Osteoblast (primary cell): ENCODE results near the gene EXOC3. TPM values are rescaled to one million over a fixed set of nuclear protein-coding genes. Genes with fewer than 3 reads are reported as not detected.
"Not testable (repeated sequence)": the region's sequence is repeated elsewhere in the genome, so short reads cannot be mapped to it uniquely, and the experiment has no call there.

Experiments
- DNase-seq: peaks from one replicate; pipeline ENCODE4 v3.0.0; 2011; ENCODE audit warnings: low spot score, mixed read lengths; ENCODE audit not compliant: insufficient read length; ENCODE audit errors: missing footprints
- H2AFZ ChIP-seq: 2 replicates; pipeline ENCODE4 v1.6.0; 2011; ENCODE audit warnings: mild to moderate bottlenecking, low read length
- H3K27ac ChIP-seq: 2 replicates; pipeline ENCODE4 v1.5.1; 2011; ENCODE audit warnings: mild to moderate bottlenecking, low read depth, low read length, moderate library complexity
- H3K27me3 ChIP-seq: 2 replicates; pipeline ENCODE4 v1.6.0; 2012; ENCODE audit warnings: mild to moderate bottlenecking, control low read depth, inconsistent platforms, low read length, moderate library complexity; ENCODE audit not compliant: insufficient read depth
- H3K36me3 ChIP-seq: 2 replicates; pipeline ENCODE4 v1.5.1; 2011; ENCODE audit warnings: mild to moderate bottlenecking, low read length, control low read depth, moderate library complexity; ENCODE audit not compliant: insufficient read depth
- H3K4me1 ChIP-seq: 2 replicates; pipeline ENCODE4 v1.5.1; 2011; ENCODE audit warnings: mild to moderate bottlenecking, low read length, control low read depth, moderate library complexity; ENCODE audit not compliant: insufficient read depth
- H3K4me2 ChIP-seq: 2 replicates; pipeline ENCODE4 v1.6.0; 2011; ENCODE audit warnings: mild to moderate bottlenecking, low read length; ENCODE audit not compliant: insufficient read depth
- H3K4me3 ChIP-seq: fragments of 200-600 bp; sonication (generic); 3 replicates; pipeline ENCODE4 v1.5.1; 2012; ENCODE audit warnings: mild to moderate bottlenecking, low read length, inconsistent platforms; ENCODE audit not compliant: insufficient read depth
- H3K79me2 ChIP-seq: 2 replicates; pipeline ENCODE4 v1.6.0; 2012; ENCODE audit warnings: mild to moderate bottlenecking, low read length, control low read depth, inconsistent platforms; ENCODE audit not compliant: insufficient read depth
- H3K9me3 ChIP-seq: 2 replicates; pipeline ENCODE4 v1.5.1; 2011; ENCODE audit warnings: low read depth, low read length, control low read depth
- H4K20me1 ChIP-seq: 2 replicates; pipeline ENCODE4 v1.6.0; 2012; ENCODE audit warnings: mild to moderate bottlenecking, low read length, control low read depth; ENCODE audit not compliant: insufficient read depth
- CTCF ChIP-seq: IDR thresholded peaks from 2 replicates; pipeline ENCODE4 v1.5.1; 2011; ENCODE audit warnings: mild to moderate bottlenecking, low read depth, low read length, moderate library complexity; ENCODE audit errors: extremely low read depth
- total RNA-seq: library from RNA; depleted of rRNA; stranded (reverse); fragments of >200 nt; gene quantifications from 2 replicates; pipeline ENCODE4 v1.2.3, GENCODE V29; 2012

The EXOC3 gene
- total RNA-seq, 1 donor = 49.2 TPM

- H3K27me3 ChIP-seq = no peaks in the 10 kb centered on the region
- H3K4me2 ChIP-seq = no peak overlapping the region
- H3K4me1 ChIP-seq = peaks cover 39% of the 10 kb centered on the region
- no peak for TF ChIP-seq CTCF
- no peaks in the 10 kb centered on the region for H3K9me3 ChIP-seq
- no peak for DNase-seq
- H4K20me1 ChIP-seq = no peaks in the 10 kb centered on the region
- H3K27ac ChIP-seq = peak overlapping the region; percentile 99
- peaks cover 19% of the 10 kb centered on the region for H3K36me3 ChIP-seq
- peaks cover 34% of the 10 kb centered on the region for H3K79me2 ChIP-seq
- no peak overlapping the region for H2AFZ ChIP-seq
- H3K4me3 ChIP-seq = no peak overlapping the region
Observed at GRCh38 chr5:395921-396530, 47.0 kb upstream of the EXOC3 start.

GRCh38 chr5:396531-396961 is 46.4 kb upstream of the EXOC3 start:
- Histone ChIP-seq H3K79me2 (peaks cover 39% of the 10 kb centered on the region), H2AFZ (no peak overlapping the region), H3K9me3 (no peaks in the 10 kb centered on the region), H3K4me3 (no peak overlapping the region), H3K27ac (peak overlapping the region; percentile 99), H3K4me1 (peaks cover 43% of the 10 kb centered on the region), H3K36me3 (peaks cover 24% of the 10 kb centered on the region), H3K4me2 (no peak overlapping the region), H3K27me3 (no peaks in the 10 kb centered on the region), H4K20me1 (no peaks in the 10 kb centered on the region)
- DNase-seq = no peak
- TF ChIP-seq CTCF = no peak

GRCh38 chr5:398141-398474 is 44.9 kb upstream of the EXOC3 start:
- H3K4me1 ChIP-seq = peaks cover 43% of the 10 kb centered on the region
- H3K79me2 ChIP-seq = peaks cover 41% of the 10 kb centered on the region
- peak overlapping the region; percentile 100 for H3K27ac ChIP-seq
- not testable (repeated sequence) for H2AFZ ChIP-seq, H3K9me3 ChIP-seq, DNase-seq, H3K4me3 ChIP-seq, H3K27me3 ChIP-seq, H4K20me1 ChIP-seq, H3K4me2 ChIP-seq
- H3K36me3 ChIP-seq = peaks cover 34% of the 10 kb centered on the region

GRCh38 chr5:398475-399295 is 44.3 kb upstream of the EXOC3 start:
- Histone ChIP-seq H2AFZ (no peak overlapping the region), H3K9me3 (no peaks in the 10 kb centered on the region), H3K36me3 (peaks cover 34% of the 10 kb centered on the region), H4K20me1 (no peaks in the 10 kb centered on the region), H3K4me3 (no peak overlapping the region), H3K4me2 (peak overlapping the region; percentile 23), H3K27me3 (no peaks in the 10 kb centered on the region), H3K4me1 (peaks cover 43% of the 10 kb centered on the region), H3K27ac (peak overlapping the region; percentile 100), H3K79me2 (peaks cover 41% of the 10 kb centered on the region)
- TF ChIP-seq CTCF = no peak
- no peak for DNase-seq
